Parathyroid adenoma (tissue), 2 donors: Measurements from ENCODE around the gene MYO18B.

Source experiments
- H2AFZ ChIP-seq: fragments of 300-600 bp; sonication (generic); one replicate; pipeline ENCODE4 v1.7.0; 2017; ENCODE audit warnings: antibody characterized with exemption, mild to moderate bottlenecking
- H3K27ac ChIP-seq: fragments of 300-600 bp; sonication (generic); one replicate; pipeline ENCODE4 v1.7.0; 2017
- H3K27me3 ChIP-seq: fragments of 300-600 bp; sonication (generic); one replicate; pipeline ENCODE4 v1.7.0; 2017; ENCODE audit warnings: low read length; ENCODE audit not compliant: control insufficient read depth, insufficient read depth
- H3K36me3 ChIP-seq: fragments of 300-600 bp; sonication (generic); one replicate; pipeline ENCODE4 v1.7.0; 2017; ENCODE audit warnings: low read length; ENCODE audit not compliant: control insufficient read depth, insufficient read depth
- H3K4me1 ChIP-seq: fragments of 300-600 bp; sonication (generic); one replicate; pipeline ENCODE4 v1.7.0; 2017; ENCODE audit warnings: control low read depth
- H3K4me2 ChIP-seq: fragments of 300-600 bp; sonication (generic); one replicate; pipeline ENCODE4 v1.7.0; 2017; ENCODE audit warnings: low read length
- H3K4me3 ChIP-seq: fragments of 300-600 bp; sonication (generic); one replicate; pipeline ENCODE4 v1.7.0; 2017; ENCODE audit warnings: low read depth, low read length
- H3K79me2 ChIP-seq: fragments of 300-600 bp; sonication (generic); one replicate; pipeline ENCODE4 v1.7.0; 2017; ENCODE audit warnings: control low read depth
- H3K9ac ChIP-seq: fragments of 300-600 bp; sonication (generic); one replicate; pipeline ENCODE4 v1.7.0; 2017; ENCODE audit warnings: mild to moderate bottlenecking
- H3K9me3 ChIP-seq: fragments of 300-600 bp; sonication (generic); one replicate; pipeline ENCODE4 v1.7.0; 2017; ENCODE audit warnings: low read length; ENCODE audit not compliant: control insufficient read depth
- TF ChIP-seq, protein P1 (sequence below): fragments of 300-600 bp; sonication (generic); IDR thresholded peaks from one replicate; pipeline ENCODE4 v1.7.0; 2017; ENCODE audit warnings: antibody characterized with exemption, mild to moderate bottlenecking
- donor health status: primary hyperparathyroidism.

Gene MYO18B

GRCh38 chr22:25695146-25695545 is 46.8 kb upstream of the MYO18B start:
- no peaks in the 10 kb centered on the region for H3K9me3 ChIP-seq
- no peak overlapping the region for H3K9ac ChIP-seq
- H3K4me3 ChIP-seq, result no peak overlapping the region
- no peaks in the 10 kb centered on the region for H3K79me2 ChIP-seq
- H2AFZ ChIP-seq, result no peak overlapping the region
- H3K4me1 ChIP-seq, result no peaks in the 10 kb centered on the region
- H3K36me3 ChIP-seq, result no peaks in the 10 kb centered on the region
- H3K27me3 ChIP-seq, result no peaks in the 10 kb centered on the region
- TF ChIP-seq, protein P1, sequence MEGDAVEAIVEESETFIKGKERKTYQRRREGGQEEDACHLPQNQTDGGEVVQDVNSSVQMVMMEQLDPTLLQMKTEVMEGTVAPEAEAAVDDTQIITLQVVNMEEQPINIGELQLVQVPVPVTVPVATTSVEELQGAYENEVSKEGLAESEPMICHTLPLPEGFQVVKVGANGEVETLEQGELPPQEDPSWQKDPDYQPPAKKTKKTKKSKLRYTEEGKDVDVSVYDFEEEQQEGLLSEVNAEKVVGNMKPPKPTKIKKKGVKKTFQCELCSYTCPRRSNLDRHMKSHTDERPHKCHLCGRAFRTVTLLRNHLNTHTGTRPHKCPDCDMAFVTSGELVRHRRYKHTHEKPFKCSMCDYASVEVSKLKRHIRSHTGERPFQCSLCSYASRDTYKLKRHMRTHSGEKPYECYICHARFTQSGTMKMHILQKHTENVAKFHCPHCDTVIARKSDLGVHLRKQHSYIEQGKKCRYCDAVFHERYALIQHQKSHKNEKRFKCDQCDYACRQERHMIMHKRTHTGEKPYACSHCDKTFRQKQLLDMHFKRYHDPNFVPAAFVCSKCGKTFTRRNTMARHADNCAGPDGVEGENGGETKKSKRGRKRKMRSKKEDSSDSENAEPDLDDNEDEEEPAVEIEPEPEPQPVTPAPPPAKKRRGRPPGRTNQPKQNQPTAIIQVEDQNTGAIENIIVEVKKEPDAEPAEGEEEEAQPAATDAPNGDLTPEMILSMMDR, result no peak
- no peak overlapping the region for H3K4me2 ChIP-seq
- H3K27ac ChIP-seq, result no peak overlapping the region

GRCh38 chr22:25696763-25697162 is 45.2 kb upstream of the MYO18B start:
- Histone ChIP-seq H3K79me2 (no peaks in the 10 kb centered on the region), H3K4me2 (no peak overlapping the region), H3K9ac (no peak overlapping the region), H3K4me3 (no peak overlapping the region), H3K36me3 (no peaks in the 10 kb centered on the region), H3K9me3 (no peaks in the 10 kb centered on the region), H3K27me3 (no peaks in the 10 kb centered on the region), H3K27ac (no peak overlapping the region), H3K4me1 (no peaks in the 10 kb centered on the region), H2AFZ (no peak overlapping the region)
- TF ChIP-seq, protein P1, result no peak

GRCh38 chr22:25697181-25697664 is 44.8 kb upstream of the MYO18B start:
- Histone ChIP-seq H3K79me2 (no peaks in the 10 kb centered on the region), H2AFZ (no peak overlapping the region), H3K27me3 (no peaks in the 10 kb centered on the region), H3K27ac (no peak overlapping the region), H3K36me3 (no peaks in the 10 kb centered on the region), H3K4me2 (no peak overlapping the region), H3K4me3 (no peak overlapping the region), H3K4me1 (no peaks in the 10 kb centered on the region), H3K9ac (no peak overlapping the region), H3K9me3 (no peaks in the 10 kb centered on the region)
- TF ChIP-seq, protein P1, result no peak

- Histone ChIP-seq H3K36me3 (no peaks in the 10 kb centered on the region), H3K4me1 (no peaks in the 10 kb centered on the region), H2AFZ (no peak overlapping the region), H3K9me3 (no peaks in the 10 kb centered on the region), H3K27ac (no peak overlapping the region), H3K4me2 (no peak overlapping the region), H3K27me3 (no peaks in the 10 kb centered on the region), H3K4me3 (no peak overlapping the region), H3K79me2 (no peaks in the 10 kb centered on the region), H3K9ac (no peak overlapping the region)
- TF ChIP-seq, protein P1, result no peak
These were observed 44.0 kb upstream of the MYO18B start for GRCh38 chr22:25697978-25698377.

- H3K9ac ChIP-seq, result no peak overlapping the region
- no peaks in the 10 kb centered on the region for H3K9me3 ChIP-seq
- TF ChIP-seq, protein P1, result no peak
- no peaks in the 10 kb centered on the region for H3K79me2 ChIP-seq
- no peak overlapping the region for H2AFZ ChIP-seq
- no peaks in the 10 kb centered on the region for H3K4me1 ChIP-seq
- no peaks in the 10 kb centered on the region for H3K27me3 ChIP-seq
- H3K27ac ChIP-seq, result no peak overlapping the region
- no peaks in the 10 kb centered on the region for H3K36me3 ChIP-seq
- no peak overlapping the region for H3K4me2 ChIP-seq
- H3K4me3 ChIP-seq, result no peak overlapping the region
These were observed 43.5 kb upstream of the MYO18B start for GRCh38 chr22:25698461-25698860.
